Measurements from ENCODE around the gene RFNG.

The RFNG gene

DNA sequence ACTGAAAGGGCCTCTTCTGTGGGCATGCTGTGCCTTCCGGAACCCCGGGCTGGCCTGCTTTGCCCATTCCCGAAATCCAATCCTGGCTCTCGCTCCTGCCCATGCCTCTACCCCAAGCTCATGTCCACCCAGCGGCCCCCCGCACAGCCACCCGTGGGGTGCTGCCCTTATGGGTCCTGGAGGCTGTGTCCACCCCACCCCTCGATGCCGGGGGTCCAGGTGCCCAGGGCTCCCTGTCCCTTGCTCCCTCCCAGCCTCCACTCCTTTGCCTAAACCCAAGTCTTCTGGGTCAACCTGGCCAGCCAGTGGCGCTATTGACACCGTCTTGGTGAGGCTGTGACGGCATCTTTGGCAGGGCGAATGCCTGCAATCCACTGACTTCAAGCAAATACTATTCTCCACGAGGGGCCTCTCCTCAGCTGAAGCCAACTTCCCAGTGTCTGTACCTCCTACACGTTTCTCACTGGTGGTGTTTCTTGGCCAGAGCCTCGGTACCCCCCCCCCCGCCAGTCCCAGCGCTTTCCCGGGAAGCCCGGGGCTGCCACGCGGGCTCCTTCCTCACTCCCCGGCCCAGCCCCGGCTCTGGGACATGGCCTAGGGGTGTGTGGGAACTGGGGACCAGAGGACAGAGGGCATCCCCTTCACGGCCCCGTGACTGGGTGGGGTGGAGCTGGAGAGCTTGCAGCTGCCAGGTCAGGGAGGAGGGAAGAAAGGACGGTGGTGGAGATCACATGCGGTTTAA lies 26.2 kb upstream of the RFNG start:
- DNase-seq (ENCODE audit: low spot score), result no peak

GRCh38 chr17:82076785-82077591 lies 25.4 kb upstream of the RFNG start:
- DNase-seq (ENCODE audit: low spot score), result no peak

DNA sequence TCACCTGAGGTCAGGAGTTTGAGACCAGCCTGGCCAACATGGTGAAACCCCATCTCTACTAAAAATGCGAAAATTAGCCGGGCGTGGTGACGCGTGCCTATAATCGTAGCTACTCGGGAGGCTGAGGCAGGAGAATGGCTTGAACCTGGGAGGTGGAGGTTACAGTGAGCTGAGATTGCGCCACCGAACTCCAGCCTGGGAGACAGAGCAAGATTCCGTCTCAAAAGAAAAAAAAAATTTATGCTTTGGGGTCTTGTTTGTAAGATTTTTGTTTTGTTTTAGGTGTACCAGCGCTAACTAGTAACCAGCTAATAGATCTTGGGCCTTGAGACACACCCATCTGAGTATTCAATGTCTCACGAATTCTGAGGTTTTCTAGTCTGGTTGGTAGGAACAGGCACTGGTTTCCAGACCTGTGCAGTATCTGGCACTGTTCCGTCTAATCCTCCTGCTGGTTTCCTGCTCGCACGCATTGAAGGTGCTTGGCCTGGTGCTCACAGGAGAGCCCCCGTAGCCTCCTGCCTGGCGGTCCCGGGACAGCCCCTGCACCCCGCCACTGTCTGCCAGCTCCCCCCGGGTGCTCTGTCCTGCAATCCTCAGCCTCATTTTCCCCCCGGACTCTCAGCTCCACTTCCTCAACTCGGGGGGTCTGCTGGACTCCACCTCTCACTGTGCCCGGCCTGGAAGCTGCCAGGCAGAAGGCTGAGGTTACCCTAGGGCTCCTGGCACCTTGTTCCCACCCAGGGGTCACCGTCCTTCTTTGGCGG lies 24.6 kb upstream of the RFNG start:
- DNase-seq (ENCODE audit: low spot score), result no peak

DNA sequence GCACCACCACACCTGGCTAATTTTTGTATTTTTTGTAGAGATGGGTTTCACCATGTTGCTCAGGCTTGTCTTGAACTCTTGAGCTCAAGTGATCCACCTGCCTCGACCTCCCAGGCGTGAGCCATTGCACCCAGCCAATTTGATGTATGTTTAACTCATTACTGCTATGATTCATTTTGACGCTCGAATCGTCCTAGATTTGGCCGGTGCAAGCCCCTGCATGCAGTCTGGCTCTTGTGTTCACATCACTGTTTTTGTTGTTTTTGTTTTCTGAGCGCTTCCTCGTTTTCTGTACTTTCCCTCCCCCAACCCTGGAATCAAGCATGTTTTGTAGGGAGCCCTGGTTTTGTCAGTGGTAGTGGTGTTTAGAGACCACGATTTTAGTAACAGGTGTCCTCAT lies 21.8 kb upstream of the RFNG start:
- no peak for DNase-seq (ENCODE audit: low spot score)

GRCh38 chr17:82072827-82073226 lies 21.2 kb upstream of the RFNG start:
- DNase-seq (ENCODE audit: low spot score), result no peak

DNA sequence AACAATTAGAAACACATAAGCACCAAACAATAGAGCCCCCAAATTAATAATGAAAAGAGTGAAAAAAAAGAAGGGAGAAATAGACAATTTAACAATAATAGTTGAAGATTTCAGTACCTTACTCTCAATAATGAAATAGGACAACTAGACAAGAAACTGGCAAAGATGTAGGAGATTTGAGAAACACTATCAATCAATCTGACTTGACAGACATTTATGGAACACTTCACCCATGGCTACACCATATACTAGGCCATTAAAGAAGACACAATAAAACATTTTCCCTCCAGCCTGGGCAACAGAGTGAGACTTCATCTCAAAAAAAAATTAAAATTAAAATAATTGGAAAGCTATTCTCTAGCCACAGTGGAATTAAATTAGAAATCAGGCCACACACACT lies 19.0 kb upstream of the RFNG start:
- DNase-seq (ENCODE audit: low spot score), result no peak

- DNase-seq (ENCODE audit: low spot score), result peak; percentile 100
These were observed 14.2 kb upstream of the RFNG start, which contains the start of gene DUS1L for GRCh38 chr17:82065638-82066303. Gene DUS1L, minus strand, starts transcription at chr17:82065804. Its CDS starts 745 bp downstream, at chr17:82065059.

DNA sequence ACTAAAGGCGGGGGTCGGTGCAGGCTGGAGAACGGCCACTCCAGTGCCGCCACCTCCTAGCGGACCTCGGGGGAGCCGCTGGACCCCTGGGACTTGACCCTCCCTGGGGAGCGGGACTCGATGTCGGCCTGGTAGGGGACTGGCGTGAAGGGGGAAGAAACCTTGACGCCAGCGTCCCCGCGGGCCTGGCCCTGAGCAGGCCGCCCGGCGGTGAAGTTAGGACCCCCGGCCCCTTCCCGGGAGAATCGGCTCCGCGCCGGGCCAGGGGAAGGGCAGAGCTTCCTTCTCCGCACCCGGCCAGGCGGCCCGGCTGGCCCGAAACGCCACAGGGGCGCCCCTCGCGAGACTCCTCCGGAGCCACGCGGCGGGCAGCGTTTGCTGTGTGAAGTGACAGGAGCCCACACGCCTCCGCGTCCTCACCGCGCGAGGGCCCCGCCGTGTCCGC lies 13.6 kb upstream of the RFNG start:
- no peak for DNase-seq (ENCODE audit: low spot score)

DNA sequence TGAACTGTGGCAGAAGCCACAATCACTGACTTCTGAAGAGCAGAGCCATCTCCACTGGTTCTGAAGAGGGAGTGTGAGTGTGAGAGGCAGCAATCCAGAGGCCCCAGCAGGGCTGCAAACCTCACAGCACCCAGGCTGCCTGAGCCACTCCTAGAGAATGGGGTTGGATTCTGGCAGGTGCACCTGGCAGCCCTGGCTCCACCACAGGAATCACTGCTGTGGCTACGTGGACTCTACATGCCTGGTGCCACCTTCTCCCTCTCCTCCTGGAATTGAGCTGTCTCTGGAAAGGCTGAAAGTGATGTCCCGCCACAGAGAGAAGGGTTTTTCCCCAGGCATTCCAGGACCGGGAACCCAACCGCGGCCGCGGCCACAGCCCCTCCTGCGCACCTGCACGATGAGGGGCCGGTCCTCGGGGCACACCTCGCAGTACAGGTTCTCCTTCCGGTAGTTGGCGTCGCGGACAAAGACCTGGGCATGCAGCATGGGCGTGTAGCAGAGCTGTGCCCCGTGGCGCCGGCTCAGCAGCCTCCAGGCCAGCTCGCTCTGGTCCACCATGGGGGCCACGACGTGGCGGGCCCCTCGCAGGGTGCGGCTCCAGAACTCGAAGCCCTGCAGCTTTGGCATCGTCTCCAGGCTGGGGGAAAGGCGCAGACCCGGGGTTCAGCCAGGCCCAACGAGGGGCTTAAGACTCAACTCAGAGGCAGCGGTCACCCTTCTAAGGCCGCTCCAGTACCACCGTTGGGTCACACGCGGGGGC lies 13.0 kb upstream of the RFNG start:
- no peak for DNase-seq (ENCODE audit: low spot score)

DNA sequence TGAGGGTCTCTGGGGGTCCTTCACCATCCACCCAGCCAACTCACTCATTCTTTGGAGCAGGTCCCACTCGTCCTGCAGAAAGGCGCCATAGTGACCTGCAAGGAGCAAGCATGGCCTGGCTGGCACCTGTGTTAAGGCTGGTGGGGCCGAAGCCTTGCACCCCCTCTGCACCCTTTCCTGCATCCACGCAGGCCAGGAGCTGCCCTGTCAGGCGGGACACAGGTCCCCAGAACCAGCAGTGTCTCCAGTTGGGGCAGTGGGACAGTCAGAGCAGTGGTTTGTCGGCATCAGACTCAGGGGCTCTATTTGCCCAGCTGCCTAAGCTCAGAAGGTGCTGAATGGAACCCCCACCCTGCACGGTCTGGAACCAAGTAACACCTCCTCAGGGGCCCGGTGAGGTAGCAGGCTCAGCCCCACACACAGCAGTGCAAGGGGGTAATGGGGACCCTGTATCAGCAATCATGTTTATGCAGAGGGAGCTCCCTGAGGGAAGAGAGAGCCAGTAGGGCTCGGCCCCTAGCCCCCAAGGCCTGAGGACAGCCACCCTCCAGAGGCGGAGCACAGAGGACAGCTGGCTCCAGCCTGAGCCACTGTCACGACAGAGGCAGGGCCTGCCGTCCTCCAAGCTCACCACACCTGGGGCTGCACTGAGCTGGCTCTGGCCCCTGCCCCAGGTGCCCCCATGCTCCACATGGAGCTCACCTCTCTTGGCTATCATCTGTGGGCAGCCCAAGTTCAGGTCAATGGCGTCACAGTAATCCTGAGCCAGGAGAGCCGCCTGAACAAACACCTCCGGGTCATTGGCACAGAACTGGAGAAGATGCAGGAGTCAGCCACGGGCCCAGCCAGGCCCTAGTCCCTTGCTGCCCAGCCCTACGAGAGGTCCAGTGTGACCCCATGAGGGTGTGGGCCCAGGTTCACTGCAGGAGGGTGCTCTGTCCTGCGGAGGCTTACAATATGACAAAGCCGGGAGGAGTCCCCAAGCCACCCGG lies 12.1 kb upstream of the RFNG start:
- no peak for DNase-seq (ENCODE audit: low spot score)

- DNase-seq (ENCODE audit: low spot score), result no peak
These were observed 11.4 kb upstream of the RFNG start for GRCh38 chr17:82062984-82063368.

- DNase-seq (ENCODE audit: low spot score), result no peak
These were observed 10.7 kb upstream of the RFNG start for GRCh38 chr17:82062076-82062983.

- no peak for DNase-seq (ENCODE audit: low spot score)
These were observed 9.7 kb upstream of the RFNG start for GRCh38 chr17:82061047-82061925.

GRCh38 chr17:82060614-82061013 lies 9.0 kb upstream of the RFNG start:
- DNase-seq (ENCODE audit: low spot score), result no peak

DNA sequence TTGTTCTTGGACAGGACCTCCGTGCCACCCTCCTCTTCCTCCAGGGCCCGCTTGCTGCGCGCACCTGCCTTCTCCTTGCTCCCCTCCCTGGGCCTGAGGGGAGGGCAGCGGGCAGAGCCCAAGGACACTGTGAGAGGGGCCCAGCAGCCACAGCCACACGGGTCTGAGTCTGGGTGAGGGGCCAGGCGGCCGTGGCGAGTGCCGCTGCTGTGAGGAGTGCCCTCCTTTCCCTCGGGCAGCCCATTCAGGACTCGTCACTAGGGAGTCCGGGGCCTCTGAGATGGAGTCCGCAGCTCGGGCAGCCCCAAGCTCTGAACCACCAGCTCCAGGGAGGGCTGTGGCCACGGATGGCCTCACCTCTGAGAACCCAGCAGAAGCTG lies 8.4 kb upstream of the RFNG start:
- no peak for DNase-seq (ENCODE audit: low spot score)

- DNase-seq (ENCODE audit: low spot score), result no peak
These were observed 7.8 kb upstream of the RFNG start for GRCh38 chr17:82059272-82060000.

- DNase-seq (ENCODE audit: low spot score), result no peak
These were observed 7.2 kb upstream of the RFNG start for GRCh38 chr17:82058855-82059249.
